ENCODE results near the gene TNFAIP1. TPM values are rescaled to one million over a fixed set of nuclear protein-coding genes. Genes with fewer than 3 reads are reported as not detected.

Gene TNFAIP1
- total and polyA plus RNA-seq, 2 of the 4 experiments (the other 2 are of a cell fraction): 49.1 to 62.9 TPM

GRCh38 chr17:28392491-28392890, 56.9 kb downstream of the TNFAIP1 start:
- no peak overlapping the region for H4K8ac ChIP-seq (ENCODE audit: low read depth in 2 of 2, low read length in 2 of 2)
- no peak overlapping the region for H2AFZ ChIP-seq (replicated peaks; ENCODE audit: low read length, poor library complexity)
- H3K4me2 ChIP-seq (ENCODE audit: low read depth, low read length): no peak overlapping the region
- no peak overlapping the region for H4K91ac ChIP-seq (ENCODE audit: insufficient read depth, low read depth, low read length)
- no peak overlapping the region for H4K5ac ChIP-seq (ENCODE audit: low read depth, low read length)
- H3K36me3 ChIP-seq (ENCODE audit: control insufficient read depth, insufficient read depth, low read length): peaks cover 37% of the 10 kb centered on the region
- no peaks in the 10 kb centered on the region for H4K20me1 ChIP-seq (ENCODE audit: insufficient read depth, low read length)
- no peak overlapping the region for H2BK20ac ChIP-seq (ENCODE audit: low read depth, low read length)
- WGBS, 2 experiments (ENCODE audit: extremely low coverage in 2 of 2, insufficient read length in 1 of 2): 100% methylated on average over 1 of the region's 10 CpGs; no CpG with 5 or more reads in 1 of the 2 experiments
- no peaks in the 10 kb centered on the region for H3K9me3 ChIP-seq (ENCODE audit: control insufficient read depth, insufficient read depth, low read length)
- H2AK9ac ChIP-seq (replicated peaks; ENCODE audit: low read depth, low read length, poor library complexity): no peak overlapping the region
- H3K27ac ChIP-seq (ENCODE audit: insufficient read depth, low read length): no peak overlapping the region
- H3K9me1 ChIP-seq (ENCODE audit: insufficient read depth, low read length): peaks cover 7% of the 10 kb centered on the region; the same call in 1 of the 2 replicates
- in situ Hi-C loops (cut with MboI; ENCODE audit: low sequenced_read_pairs): no loop called here
- no peak overlapping the region for H2BK120ac ChIP-seq (ENCODE audit: low read depth, low read length)
- no peak overlapping the region for H3K56ac ChIP-seq (ENCODE audit: extremely low read depth, insufficient read depth, low read length)
- H3K27me3 ChIP-seq (ENCODE audit: control insufficient read depth, insufficient read depth, low read length): no peaks in the 10 kb centered on the region
- no peak overlapping the region for H2BK5ac ChIP-seq (ENCODE audit: low read depth, low read length, poor library complexity, severe bottlenecking)
- no peak overlapping the region for H3K4ac ChIP-seq (ENCODE audit: low read depth, low read length)
- no peak overlapping the region for H3K14ac ChIP-seq (replicated peaks; ENCODE audit: low read depth, low read length)
- H3K4me3 ChIP-seq (ENCODE audit: insufficient read depth, low read depth, low read length): no peak overlapping the region
- intact Hi-C loops (cut with micrococcal nuclease): no loop called here
- no peak overlapping the region for H2BK15ac ChIP-seq (ENCODE audit: low read depth, low read length)
- H3K4me1 ChIP-seq (ENCODE audit: control insufficient read depth, insufficient read depth, low read length): peaks cover 9% of the 10 kb centered on the region
- no peak overlapping the region for H3K9ac ChIP-seq (ENCODE audit: low read depth, low read length)
- BruUV-seq (replicated peaks): no TSS peak
- H2AK5ac ChIP-seq (ENCODE audit: low read depth, low read length): no peak overlapping the region
- no peaks in the 10 kb centered on the region for H3K79me1 ChIP-seq (ENCODE audit: low read depth in 1 of 2, low read length in 2 of 2)
- DNase-seq: no peak
- CTCF ChIA-PET: no interaction called here
- TF ChIP-seq, protein P1, sequence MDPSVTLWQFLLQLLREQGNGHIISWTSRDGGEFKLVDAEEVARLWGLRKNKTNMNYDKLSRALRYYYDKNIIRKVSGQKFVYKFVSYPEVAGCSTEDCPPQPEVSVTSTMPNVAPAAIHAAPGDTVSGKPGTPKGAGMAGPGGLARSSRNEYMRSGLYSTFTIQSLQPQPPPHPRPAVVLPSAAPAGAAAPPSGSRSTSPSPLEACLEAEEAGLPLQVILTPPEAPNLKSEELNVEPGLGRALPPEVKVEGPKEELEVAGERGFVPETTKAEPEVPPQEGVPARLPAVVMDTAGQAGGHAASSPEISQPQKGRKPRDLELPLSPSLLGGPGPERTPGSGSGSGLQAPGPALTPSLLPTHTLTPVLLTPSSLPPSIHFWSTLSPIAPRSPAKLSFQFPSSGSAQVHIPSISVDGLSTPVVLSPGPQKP (IDR thresholded peaks at IDR 0.05; ENCODE audit: borderline replicate concordance, low read depth, low read length): no peak
- no peak for TF ChIP-seq NFE2L2 (IDR thresholded peaks at IDR 0.05; ENCODE audit: low read depth, low read length)
- TF ChIP-seq RCOR1 (IDR thresholded peaks at IDR 0.05; ENCODE audit: insufficient replicate concordance, low read length): no peak
- no peak for TF ChIP-seq USF2 (IDR thresholded peaks at IDR 0.05; ENCODE audit: low read depth, low read length)
- no peak for TF ChIP-seq SMC3 (IDR thresholded peaks at IDR 0.05; ENCODE audit: low read depth, low read length)
- TF ChIP-seq FOS (IDR thresholded peaks at IDR 0.05; ENCODE audit: low read depth, low read length): no peak
- TF ChIP-seq POLR2A (IDR thresholded peaks at IDR 0.05; ENCODE audit: low read depth, low read length): no peak
- no peak for TF ChIP-seq MXI1 (IDR thresholded peaks at IDR 0.05; ENCODE audit: borderline replicate concordance, low read depth, low read length)
- no peak for TF ChIP-seq CEBPB (IDR thresholded peaks at IDR 0.05; ENCODE audit: low read depth, low read length)
- no peak for TF ChIP-seq MAZ (IDR thresholded peaks at IDR 0.05; ENCODE audit: borderline replicate concordance, low read depth, low read length)
- no peak for TF ChIP-seq RFX5 (IDR thresholded peaks at IDR 0.05; ENCODE audit: low read depth, low read length)
- TF ChIP-seq RAD21 (IDR thresholded peaks at IDR 0.05; ENCODE audit: low read length): no peak
- no peak for TF ChIP-seq MAFK (IDR thresholded peaks at IDR 0.05; ENCODE audit: low read depth, low read length)
- TF ChIP-seq CHD1 (IDR thresholded peaks at IDR 0.05; ENCODE audit: low read depth, low read length): no peak
- TF ChIP-seq BHLHE40 (IDR thresholded peaks at IDR 0.05; ENCODE audit: low read depth, low read length): no peak
- TF ChIP-seq, protein P2, sequence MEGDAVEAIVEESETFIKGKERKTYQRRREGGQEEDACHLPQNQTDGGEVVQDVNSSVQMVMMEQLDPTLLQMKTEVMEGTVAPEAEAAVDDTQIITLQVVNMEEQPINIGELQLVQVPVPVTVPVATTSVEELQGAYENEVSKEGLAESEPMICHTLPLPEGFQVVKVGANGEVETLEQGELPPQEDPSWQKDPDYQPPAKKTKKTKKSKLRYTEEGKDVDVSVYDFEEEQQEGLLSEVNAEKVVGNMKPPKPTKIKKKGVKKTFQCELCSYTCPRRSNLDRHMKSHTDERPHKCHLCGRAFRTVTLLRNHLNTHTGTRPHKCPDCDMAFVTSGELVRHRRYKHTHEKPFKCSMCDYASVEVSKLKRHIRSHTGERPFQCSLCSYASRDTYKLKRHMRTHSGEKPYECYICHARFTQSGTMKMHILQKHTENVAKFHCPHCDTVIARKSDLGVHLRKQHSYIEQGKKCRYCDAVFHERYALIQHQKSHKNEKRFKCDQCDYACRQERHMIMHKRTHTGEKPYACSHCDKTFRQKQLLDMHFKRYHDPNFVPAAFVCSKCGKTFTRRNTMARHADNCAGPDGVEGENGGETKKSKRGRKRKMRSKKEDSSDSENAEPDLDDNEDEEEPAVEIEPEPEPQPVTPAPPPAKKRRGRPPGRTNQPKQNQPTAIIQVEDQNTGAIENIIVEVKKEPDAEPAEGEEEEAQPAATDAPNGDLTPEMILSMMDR (conservative IDR thresholded peaks at IDR 0.05; ENCODE audit: low read depth, low read length): no peak
- no peak overlapping the region for H3K18ac ChIP-seq (ENCODE audit: low read depth, low read length)
- dilution Hi-C loops (cut with HindIII; ENCODE audit: low sequenced_read_pairs, unreplicated experiment): no loop called here
- no peak for ATAC-seq (ENCODE audit: low read depth)
- POLR2A ChIA-PET (ENCODE audit: unreplicated experiment): no interaction called here
- H3K23ac ChIP-seq (ENCODE audit: low read depth, low read length): no peak overlapping the region

Data from IMR-90 (cell line).